OCI-M2 (cell line): ENCODE measurements around the gene CASS4.

Experiments
- DNase-seq: peaks from one replicate; lab custom pipeline; 2025; ENCODE audit not compliant: unreplicated experiment; lab: John Stamatoyannopoulos, UW

Gene CASS4

GRCh38 chr20:56504373-56505005 is 92.4 kb downstream of the CASS4 start:
- DNase-seq = no peak

- DNase-seq = no peak
Observed at GRCh38 chr20:56506103-56506502, 94.0 kb downstream of the CASS4 start.
